ENCODE results near the gene DNAH11. TPM values are rescaled to one million over a fixed set of nuclear protein-coding genes. Genes with fewer than 3 reads are reported as not detected.
"Not testable (repeated sequence)": the region's sequence is repeated elsewhere in the genome, so short reads cannot be mapped to it uniquely, and the experiment has no call there.

The DNAH11 gene, protein sequence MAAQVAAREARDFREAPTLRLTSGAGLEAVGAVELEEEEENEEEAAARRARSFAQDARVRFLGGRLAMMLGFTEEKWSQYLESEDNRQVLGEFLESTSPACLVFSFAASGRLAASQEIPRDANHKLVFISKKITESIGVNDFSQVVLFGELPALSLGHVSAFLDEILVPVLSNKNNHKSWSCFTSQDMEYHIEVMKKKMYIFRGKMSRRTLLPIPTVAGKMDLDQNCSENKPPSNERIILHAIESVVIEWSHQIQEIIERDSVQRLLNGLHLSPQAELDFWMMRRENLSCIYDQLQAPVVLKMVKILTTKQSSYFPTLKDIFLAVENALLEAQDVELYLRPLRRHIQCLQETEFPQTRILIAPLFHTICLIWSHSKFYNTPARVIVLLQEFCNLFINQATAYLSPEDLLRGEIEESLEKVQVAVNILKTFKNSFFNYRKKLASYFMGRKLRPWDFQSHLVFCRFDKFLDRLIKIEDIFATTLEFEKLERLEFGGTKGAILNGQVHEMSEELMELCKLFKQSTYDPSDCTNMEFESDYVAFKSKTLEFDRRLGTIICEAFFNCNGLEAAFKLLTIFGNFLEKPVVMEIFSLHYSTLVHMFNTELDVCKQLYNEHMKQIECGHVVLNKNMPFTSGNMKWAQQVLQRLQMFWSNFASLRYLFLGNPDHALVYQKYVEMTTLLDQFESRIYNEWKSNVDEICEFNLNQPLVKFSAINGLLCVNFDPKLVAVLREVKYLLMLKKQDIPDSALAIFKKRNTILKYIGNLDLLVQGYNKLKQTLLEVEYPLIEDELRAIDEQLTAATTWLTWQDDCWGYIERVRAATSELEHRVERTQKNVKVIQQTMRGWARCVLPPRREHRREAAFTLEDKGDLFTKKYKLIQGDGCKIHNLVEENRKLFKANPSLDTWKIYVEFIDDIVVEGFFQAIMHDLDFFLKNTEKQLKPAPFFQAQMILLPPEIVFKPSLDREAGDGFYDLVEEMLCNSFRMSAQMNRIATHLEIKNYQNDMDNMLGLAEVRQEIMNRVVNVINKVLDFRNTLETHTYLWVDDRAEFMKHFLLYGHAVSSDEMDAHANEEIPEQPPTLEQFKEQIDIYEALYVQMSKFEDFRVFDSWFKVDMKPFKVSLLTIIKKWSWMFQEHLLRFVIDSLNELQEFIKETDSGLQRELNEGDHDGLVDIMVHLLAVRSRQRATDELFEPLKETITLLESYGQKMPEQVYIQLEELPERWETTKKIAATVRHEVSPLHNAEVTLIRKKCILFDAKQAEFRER (N-terminal part only)
- 0.89 TPM for total RNA-seq

DNA sequence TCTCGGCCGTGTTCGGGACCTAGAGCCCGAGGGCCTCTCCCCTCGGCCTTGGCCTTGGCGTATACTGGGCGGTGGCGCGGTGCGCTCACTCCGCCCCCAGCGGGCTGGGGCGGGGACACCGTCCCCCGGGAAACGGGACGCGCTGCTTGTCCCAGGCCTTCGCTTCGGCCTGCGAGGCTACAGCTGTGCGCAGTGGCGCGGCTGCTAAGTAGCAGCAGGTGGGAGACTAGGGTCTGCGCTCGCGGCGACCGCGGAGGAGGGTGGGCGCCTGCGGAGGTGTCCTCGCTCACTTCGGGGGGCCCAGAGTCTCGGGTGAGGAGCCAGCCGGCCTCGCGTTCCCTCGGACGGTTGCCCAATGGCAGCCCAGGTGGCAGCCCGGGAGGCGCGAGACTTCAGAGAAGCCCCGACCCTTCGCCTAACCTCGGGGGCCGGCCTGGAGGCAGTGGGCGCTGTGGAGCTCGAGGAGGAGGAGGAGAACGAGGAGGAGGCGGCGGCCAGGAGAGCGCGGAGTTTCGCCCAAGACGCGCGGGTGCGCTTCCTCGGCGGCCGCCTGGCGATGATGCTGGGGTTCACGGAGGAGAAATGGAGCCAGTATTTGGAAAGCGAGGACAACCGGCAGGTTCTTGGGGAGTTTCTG, at the start of gene DNAH11:
Gene DNAH11 (plus strand): TSS at position 149 of the 637 bp plus-strand sequence. CDS start 207 bp downstream, at position 356.
- no peak for DNase-seq

DNA sequence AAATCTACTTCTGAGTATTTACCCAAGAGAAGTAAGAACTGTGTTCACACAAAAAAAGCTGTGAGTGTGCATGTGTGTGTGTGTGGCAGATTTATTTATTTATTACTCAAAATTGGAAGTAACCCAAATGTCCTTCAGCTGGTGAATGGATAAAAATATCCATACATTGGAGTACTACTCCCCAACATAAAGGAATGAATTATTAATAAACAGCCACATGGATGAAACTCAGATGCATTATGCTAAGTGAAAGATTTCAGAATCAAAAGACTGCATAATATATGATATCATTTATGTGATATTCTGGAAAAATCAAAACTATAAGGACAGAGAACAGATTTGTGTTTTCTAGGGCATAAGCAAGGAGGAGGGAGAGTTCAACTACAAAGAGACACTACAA, 47.1 kb upstream of the DNAH11 start:
- DNase-seq: no peak

DNA sequence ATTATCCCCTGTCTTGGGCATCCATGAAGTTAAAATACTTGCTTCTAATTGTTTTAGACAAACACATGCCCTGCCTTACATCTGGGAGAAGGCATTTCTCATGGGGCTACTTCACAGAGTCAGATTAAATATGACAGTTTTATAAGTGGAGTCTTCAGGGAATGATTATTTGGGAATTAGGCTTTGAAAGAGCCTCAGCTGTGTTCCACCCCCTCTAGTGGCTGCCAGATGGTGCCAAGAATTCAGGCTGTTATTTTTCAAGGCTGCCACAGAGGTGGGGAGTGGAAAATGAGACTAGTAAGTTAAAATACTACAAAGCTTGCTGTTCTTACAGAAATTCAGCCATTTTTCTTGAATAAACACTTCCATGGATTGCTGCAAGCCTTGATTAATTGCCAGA, 45.8 kb upstream of the DNAH11 start:
- no peak for DNase-seq

DNA sequence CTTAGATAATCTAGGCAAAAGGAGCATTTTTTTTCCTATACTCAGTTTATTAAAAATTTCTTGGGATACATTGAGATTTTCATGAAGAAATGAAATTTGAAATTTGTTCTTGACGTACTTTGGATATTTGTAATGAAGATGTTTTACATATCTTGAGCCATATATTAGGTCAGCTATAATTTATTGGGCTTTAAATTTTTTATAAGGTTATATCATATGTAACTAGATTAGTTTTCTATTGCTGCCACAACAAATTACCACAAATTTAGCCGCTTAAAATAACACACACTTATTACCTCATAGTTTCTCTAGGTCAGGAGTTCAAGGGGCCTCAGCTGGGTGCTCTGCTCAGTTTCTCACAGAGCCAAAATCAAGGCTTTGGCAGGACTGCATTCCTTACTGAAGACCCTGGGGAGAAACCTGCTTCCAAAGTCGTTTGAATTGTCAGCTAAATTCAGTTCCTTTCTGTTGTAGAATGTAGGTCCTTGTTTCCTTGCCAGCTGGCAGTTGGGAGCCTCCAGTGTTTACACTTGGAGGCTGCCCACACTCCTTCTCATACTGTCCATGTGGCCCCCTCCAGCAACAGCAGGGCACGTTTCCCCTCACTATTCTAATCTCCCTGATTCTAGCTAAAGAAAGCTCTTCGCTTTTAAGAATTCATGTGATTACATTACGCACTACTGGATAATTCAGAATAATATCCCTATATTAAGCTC, 42.6 kb upstream of the DNAH11 start:
- no peak for DNase-seq

DNA sequence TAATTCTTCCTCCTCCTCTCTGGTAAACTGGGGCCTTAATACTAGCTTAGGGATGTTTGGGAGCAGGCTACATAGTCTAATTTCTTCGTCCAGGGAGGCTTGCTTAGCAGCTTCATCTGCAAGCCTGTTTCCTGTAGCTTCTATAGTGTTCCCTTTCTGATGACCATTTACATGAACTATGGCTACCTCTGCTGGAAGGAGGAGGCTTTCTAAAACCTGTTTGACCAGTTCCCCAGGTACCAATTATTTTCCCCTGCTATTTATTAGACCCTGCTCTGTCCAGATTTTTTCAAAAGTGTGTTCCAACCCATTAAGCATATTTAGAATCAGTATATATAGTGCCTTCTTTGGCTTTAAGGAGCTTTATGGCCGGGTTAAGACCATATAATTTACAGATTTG, 38.8 kb upstream of the DNAH11 start:
- DNase-seq: no peak

DNA sequence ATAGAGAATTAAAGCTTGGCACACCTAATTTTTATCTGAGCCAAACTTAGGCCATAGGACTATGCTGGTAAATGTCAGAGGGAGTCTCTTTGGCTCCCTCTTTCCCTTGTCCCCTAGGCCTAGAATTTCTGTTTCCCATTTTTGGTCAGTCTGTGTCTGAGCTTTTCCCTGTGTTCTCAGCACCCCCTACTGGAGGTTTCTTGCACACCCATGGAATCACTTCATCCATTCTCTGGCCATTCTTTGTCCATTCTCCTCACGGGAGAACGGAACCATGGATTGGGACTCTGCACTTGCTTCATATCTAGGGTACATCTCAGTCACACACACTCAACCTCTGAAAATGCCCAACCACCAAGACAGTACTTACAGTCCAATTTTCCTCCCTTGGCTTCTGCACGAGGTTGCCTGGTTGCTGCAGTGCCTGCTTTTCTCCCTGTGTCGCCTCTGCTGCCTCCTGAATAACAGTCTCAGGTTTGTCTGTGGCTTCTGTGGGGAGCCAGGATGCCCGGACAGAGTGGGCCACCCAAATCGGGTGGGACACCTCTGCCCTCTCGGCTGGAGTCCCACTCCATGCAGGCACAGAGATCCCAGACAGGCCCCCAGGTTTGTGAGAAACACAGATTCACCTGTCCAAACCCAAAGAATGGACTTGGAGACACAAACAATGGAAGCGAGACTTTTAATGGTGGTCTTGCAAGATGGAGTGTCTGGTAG, 35.1 kb upstream of the DNAH11 start:
- no peak for DNase-seq

DNA sequence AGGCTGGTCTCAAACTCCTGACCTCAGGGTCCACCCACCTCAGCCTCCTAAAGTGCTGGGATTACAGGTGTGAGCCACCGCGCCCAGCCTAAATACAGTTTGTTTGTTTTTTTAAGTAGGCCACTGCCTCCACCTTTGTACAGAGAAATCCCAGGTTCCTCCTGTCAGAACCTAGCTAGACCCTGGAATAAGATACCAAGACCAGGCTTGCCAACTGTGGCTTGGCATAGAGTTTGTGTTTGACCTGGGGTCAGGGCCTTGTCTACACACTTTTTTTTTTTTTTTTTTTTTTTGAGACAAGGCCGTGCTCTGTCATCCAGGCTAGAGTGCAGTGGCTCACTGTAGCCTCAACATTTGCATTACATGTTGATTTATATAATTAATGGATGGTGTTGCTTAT, 34.3 kb upstream of the DNAH11 start:
- DNase-seq: no peak

DNA sequence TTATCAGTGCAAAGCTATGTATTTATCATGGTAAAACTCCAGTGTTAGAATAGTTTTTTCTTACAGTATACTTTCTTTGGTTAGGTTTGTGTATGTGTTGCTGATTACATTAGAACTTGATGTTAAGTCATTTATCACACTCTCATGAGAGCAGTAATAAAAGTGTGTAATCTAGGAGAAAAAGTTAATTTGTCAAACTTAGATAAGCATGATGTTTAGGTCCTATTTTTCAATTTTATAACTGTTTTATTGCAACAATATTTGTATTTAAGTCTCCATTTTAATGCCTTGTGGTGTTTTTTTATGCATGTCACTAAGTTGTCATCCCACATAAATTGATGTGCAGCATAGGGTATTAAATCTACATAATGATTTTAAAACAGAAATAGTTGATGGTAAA, 28.8 kb upstream of the DNAH11 start:
- DNase-seq: no peak

DNA sequence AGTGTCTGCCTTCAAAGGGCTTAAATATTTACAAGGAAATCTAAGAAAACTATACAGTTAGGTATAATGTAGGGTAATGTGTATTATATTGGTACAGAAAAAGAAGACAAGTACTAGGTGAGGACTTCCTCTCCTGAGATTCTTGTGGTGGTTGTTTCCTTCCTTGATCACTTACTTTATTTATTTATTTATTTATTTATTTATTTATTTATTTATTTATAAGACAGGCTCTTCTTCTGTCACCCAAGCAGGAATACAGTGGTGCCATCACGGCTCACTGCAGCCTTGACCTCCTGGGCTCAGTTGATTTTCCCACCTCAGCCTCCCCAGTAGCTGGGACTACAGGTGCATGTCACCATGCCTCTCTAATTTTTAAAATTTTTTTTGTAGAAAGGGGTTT, 18.2 kb upstream of the DNAH11 start:
- DNase-seq: no peak

DNA sequence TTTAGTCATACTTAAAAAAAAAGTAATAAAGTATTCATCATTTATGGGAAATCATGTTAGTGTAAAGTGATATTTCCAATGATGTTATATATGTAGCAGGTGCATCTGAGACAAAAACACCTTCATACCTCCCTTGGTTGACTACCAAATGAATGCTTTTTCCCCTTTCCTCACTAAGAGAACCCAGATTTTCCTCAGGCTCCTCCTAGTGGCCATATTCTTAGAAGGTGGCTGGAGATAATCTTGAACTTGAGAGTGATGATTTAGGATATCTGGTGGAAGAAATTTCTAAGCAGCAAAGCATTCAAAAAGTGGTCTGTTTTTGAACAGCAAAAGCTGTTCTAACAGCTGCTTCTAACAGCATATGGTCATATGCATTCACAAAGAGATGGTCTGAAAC, 16.8 kb upstream of the DNAH11 start:
- DNase-seq: no peak

DNA sequence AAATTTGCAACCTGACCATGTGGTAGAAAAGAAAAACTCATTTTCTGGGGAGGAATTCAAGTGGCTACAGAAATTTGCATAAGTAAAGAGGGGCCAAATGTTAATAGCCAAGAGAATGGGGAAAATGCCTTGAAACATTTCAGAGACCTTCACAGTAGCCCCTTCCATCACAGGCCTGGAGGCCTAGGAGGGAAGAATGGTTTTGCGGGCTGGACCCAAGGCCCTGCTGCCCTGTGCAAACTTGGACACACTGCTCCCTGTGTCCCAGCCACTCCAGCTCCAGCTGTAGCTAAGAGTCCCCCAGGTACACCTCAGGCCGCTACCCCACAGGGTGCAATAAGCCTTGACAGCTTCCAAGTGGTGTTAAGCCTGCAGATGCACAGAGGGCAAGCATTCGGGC, 16.4 kb upstream of the DNAH11 start:
- no peak for DNase-seq

DNA sequence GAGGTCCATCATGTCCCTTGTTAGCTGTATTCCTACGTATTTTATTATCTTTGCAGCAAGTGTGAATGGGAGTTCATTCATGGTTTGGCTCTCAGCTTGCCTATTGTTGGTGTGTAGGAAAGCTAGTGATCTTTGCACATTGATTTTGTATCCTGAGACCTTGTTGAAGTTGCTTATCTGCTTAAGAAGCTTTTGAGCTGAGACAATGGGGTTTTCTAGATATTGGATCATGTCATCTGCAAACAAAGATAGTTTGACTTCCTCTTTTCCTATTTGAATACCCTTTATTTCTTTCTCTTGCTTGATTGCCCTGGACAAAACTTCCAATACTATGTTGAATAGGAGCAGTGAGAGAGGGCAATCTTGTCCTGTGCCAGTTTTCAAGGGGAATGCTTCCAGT, 10.4 kb upstream of the DNAH11 start:
- DNase-seq: not testable (repeated sequence)

DNA sequence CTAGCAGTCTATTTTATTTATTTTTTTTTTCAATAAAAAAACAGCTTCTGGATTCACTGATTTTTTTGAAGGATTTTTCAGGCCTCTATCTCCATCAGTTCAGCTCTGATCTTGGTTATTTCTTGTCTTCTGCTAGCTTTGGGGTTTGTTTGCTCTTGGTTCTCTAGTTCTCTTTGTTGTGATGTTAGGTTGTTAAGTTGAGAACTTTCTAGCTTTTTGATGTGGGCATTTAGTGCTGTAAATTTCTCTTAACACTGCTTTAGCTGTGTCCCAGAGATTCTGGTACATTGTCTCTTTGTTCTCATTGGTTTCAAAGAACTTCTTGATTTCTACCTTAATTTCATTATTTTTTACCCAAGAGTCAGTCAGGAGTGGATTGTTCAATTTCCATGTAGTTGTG, 9.2 kb upstream of the DNAH11 start:
- DNase-seq: not testable (repeated sequence)

DNA sequence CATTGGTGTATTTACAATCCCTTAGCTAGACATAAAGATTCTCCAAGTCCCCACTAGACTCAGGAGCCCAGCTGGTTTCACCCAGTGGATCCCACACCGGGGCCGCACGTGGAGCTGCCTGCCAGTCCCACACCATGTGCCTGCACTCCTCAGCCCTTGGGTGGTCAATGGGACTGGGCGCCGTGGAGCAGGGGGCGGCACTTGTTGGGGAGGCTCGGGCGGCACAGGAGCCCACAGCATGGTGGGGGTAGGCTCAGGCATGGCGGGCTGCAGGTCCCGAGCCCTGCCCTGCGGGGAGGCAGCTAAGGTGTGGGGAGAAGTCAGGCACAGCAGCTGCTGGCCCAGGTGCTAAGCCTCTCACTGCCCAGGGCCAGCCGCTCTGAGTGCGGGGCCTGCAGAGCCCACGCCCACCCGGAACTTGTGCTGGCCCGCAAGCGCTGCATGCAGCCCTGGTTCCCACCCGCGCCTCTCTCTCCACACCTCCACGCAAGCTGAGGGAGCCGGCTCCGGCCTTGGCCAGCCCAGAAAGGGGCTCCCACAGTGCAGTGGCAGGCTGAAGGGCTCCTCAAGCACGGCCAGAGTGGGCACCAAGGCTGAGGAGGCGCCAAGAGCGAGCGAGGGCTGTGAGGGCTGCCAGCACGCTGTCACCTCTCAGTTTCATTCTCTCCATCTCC, 6.3 kb upstream of the DNAH11 start:
- DNase-seq: not testable (repeated sequence)

DNA sequence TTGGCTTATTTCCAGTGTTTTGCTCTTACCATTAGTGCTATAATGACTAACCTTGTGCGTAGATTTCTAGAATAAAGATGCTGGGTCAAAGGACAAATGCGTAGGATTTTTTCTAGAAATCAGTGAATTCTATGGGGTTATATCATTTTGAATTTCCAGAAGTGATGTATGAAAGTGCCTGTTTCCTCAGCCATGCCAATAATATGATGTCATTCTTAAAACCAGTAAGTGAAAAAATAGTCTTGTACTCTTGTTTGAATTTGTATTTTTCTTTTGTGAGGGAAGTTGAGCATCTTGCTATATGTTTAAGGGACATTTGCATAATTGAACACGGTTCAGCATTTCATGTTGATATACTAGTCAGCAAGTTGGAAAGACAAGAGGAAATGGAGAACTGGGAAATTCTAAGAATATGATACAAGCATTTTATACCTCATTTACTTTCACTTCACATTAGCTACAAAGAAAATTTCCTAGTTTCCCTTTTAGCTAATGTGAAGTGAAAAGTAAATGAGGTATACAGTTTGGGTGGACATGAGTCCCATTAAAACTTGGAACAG, 3.8 kb upstream of the DNAH11 start:
- DNase-seq: no peak

DNA sequence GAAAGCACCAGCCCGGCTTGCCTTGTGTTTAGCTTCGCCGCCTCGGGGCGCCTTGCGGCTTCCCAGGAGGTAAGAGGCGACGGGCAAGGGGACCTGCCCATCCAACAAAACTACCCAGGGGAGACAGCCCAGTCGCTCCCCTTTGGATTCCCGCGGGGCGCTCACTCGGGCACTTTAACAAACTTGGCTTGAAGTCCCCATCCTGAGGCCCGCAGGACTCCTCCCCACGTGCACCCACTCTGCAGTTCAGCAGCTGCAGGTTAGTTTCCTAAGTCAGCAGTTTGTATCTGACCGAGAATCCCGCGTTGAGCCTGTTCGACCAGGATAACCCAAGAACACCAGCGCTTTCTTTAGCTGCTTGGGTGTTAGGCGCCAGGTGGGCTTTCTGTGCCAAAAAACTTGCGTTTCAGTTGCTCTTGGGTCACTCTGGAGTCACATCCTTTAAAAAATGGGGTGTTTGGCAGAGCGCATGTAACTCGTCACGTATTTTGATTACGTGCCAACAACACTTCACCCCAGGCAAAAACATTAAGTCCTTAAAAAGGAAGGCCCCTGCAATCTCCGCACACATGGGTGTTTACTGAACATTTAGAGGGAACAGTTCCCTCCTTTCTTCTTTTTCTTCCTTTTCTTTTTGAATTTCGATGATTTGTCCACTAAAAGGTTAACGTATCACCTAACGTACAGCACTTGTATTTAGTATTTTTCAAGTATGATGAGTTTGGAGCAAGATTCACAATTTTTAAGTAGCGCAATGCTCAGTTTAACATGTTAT, 876 bp downstream of the DNAH11 start:
- no peak for DNase-seq

DNA sequence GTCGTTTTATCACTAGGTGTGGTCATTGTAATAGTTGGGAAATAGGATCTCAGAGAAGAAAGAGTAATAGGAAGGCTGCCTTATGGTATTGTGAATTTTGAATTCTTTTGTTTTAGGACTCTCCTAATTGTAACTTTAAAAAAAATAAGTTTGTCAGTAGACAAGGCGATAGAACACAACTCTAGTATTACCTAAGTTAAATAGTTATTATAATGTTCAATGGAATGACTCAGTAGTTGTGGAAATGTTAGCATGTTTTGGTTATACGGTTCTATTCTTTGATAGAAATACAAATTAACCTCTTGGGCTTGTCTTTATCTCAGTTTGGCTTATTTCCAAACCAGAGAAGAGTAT, 1.4 kb downstream of the DNAH11 start:
- no peak for DNase-seq

DNA sequence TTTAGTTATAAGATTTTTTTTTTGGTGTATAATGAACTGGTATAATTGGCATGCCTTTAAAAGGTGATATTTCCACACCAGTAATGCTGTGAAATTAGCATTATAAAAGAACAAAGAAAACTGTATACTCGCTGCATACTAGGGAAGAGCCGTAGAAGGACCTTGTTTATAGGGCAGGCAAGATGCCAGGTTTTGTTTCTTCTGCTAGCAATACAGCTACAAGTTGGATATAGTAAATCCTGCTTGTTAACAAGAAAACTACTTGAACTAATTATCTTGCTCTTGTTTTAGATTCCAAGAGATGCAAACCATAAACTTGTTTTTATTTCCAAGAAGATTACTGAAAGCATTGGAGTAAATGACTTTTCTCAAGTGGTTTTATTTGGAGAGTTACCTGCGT, 1.9 kb downstream of the DNAH11 start:
- DNase-seq: no peak

DNA sequence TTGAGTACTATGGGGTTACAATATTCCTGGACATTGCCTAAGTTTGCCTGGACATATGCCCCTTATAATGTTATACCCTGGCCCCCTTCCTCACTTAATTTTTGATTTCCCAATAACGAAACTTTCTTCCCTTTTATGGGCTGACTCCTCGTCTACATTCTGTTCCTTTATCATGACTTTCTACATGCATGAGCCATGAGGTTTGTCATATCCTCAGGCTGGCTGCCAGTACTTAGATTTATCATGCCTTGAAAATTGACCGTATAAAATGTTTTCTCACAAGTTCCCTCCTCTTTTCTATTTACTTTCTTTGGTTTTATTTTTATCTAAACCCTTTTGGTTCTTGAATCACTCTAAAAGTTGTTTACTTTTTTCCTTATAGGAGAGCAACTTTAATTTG, 4.7 kb downstream of the DNAH11 start:
- DNase-seq: no peak
